Measurements from ENCODE around the gene NFKB1.

DNA sequence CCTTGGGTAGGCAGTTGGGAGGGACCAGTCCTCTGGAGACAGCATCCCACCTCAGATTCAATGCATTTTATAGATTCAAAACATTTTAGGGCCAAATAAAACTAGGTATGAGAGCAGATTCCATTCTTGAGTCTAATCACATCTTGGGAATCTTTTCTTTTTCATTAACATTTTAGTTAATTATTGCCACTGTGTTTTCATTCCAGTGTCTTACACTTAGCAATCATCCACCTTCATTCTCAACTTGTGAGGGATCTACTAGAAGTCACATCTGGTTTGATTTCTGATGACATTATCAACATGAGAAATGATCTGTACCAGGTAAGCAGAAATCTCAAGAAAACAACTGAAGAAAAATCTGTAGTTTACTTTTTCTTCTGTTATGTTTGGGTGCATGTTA, 99.5 kb downstream of the NFKB1 start:
- TF ChIP-seq PKNOX1 (IDR thresholded peaks at IDR 0.05) (no peak), BHLHE40 (IDR thresholded peaks at IDR 0.05; ENCODE audit: borderline replicate concordance) (no peak), ZNF384 (IDR thresholded peaks at IDR 0.05) (no peak), CTBP1 (IDR thresholded peaks at IDR 0.05; ENCODE audit: borderline replicate concordance) (no peak), FOXK2 (IDR thresholded peaks at IDR 0.05) (no peak), SP1 (IDR thresholded peaks at IDR 0.05) (no peak)
